Mesenchymal stem cell (in vitro differentiated cells and primary cell): Measurements from ENCODE around the gene ADPRM.

ENCODE experiments used
- DNase-seq: peaks from one replicate; pipeline ENCODE4 v3.0.0-alpha.2; 2013
- H2AFZ ChIP-seq: one replicate; pipeline ENCODE4 v1.6.1; 2013; ENCODE audit warnings: low read depth, mild to moderate bottlenecking, control low read depth, inconsistent platforms, low read length, moderate library complexity
- H2AK5ac ChIP-seq: 2 replicates; pipeline ENCODE4 v1.6.1; 2013; ENCODE audit warnings: low read length, moderate library complexity, mild to moderate bottlenecking, inconsistent platforms; ENCODE audit not compliant: severe bottlenecking
- H2BK120ac ChIP-seq: one replicate; pipeline ENCODE4 v1.6.1; 2013; ENCODE audit warnings: low read depth, mild to moderate bottlenecking, inconsistent platforms, low read length, moderate library complexity
- H2BK12ac ChIP-seq, 2 experiments: one replicate each; pipeline ENCODE4 v1.6.1; 2013; ENCODE audit warnings: inconsistent platforms in 2 of 2, low read length in 2 of 2, mild to moderate bottlenecking in 2 of 2, moderate library complexity in 2 of 2, control low read depth in 1 of 2
- H2BK15ac ChIP-seq: one replicate; pipeline ENCODE4 v1.6.1; 2013; ENCODE audit warnings: mild to moderate bottlenecking, low read depth, inconsistent platforms; ENCODE audit not compliant: poor library complexity, severe bottlenecking
- H2BK5ac ChIP-seq: 2 replicates; pipeline ENCODE4 v1.6.1; 2013; ENCODE audit warnings: low read depth, mild to moderate bottlenecking, low read length, control low read depth, inconsistent platforms; ENCODE audit not compliant: poor library complexity, severe bottlenecking
- H3K14ac ChIP-seq, 2 experiments: one replicate each; pipeline ENCODE4 v1.6.1; 2013; ENCODE audit warnings: inconsistent platforms in 2 of 2, low read length in 2 of 2, control low read depth in 1 of 2, mild to moderate bottlenecking in 1 of 2, moderate library complexity in 1 of 2
- H3K18ac ChIP-seq, 2 experiments: one replicate each; pipeline ENCODE4 v1.6.1; 2013; ENCODE audit warnings: inconsistent platforms in 2 of 2, low read length in 2 of 2, control low read depth in 1 of 2, low read depth in 1 of 2, mild to moderate bottlenecking in 1 of 2
- H3K23ac ChIP-seq, 2 experiments: one replicate each; pipeline ENCODE4 v1.6.1; 2013; ENCODE audit warnings: inconsistent platforms in 2 of 2, low read length in 2 of 2, mild to moderate bottlenecking in 2 of 2, moderate library complexity in 2 of 2, control low read depth in 1 of 2
- H3K27ac ChIP-seq: 2 replicates; pipeline ENCODE4 v1.5.1; 2013; ENCODE audit warnings: mild to moderate bottlenecking, moderate library complexity, low read length, control low read depth, inconsistent platforms; ENCODE audit not compliant: poor library complexity, severe bottlenecking
- H3K27me3 ChIP-seq, 2 experiments: 2 replicates each; pipeline versions ENCODE4 v1.6.1 to v1.7.0; 2013; ENCODE audit warnings: low read length in 2 of 2, mild to moderate bottlenecking in 2 of 2, moderate library complexity in 2 of 2, control low read depth in 1 of 2, inconsistent platforms in 1 of 2; ENCODE audit not compliant: control insufficient read depth in 1 of 2, insufficient read depth in 1 of 2
- H3K36me3 ChIP-seq, 2 experiments: 2 replicates each; pipeline versions ENCODE4 v1.6.1 to v1.7.0; 2013; ENCODE audit warnings: low read length in 2 of 2, control low read depth in 1 of 2, inconsistent platforms in 1 of 2, low read depth in 1 of 2, mild to moderate bottlenecking in 1 of 2; ENCODE audit not compliant: insufficient read depth in 2 of 2, control insufficient read depth in 1 of 2
- H3K4ac ChIP-seq, 2 experiments: one replicate each; pipeline ENCODE4 v1.6.1; 2013; ENCODE audit warnings: inconsistent platforms in 2 of 2, low read length in 2 of 2, mild to moderate bottlenecking in 2 of 2, moderate library complexity in 2 of 2, control low read depth in 1 of 2, low read depth in 1 of 2
- H3K4me1 ChIP-seq: 2 replicates; pipeline ENCODE4 v1.6.1; 2013; ENCODE audit warnings: low read depth, low read length, control low read depth; ENCODE audit not compliant: control insufficient read depth, insufficient read depth
- H3K4me2 ChIP-seq: 2 replicates; pipeline ENCODE4 v1.6.1; 2013; ENCODE audit warnings: low read length, mild to moderate bottlenecking, inconsistent platforms; ENCODE audit not compliant: poor library complexity, severe bottlenecking
- H3K4me3 ChIP-seq, 2 experiments: 2 replicates each; pipeline versions ENCODE4 v1.5.1 to v1.7.0; 2013; ENCODE audit warnings: low read length in 2 of 2, mild to moderate bottlenecking in 2 of 2, control low read depth in 1 of 2, low read depth in 1 of 2; ENCODE audit not compliant: insufficient read depth in 1 of 2
- H3K79me1 ChIP-seq: replicated peaks from 2 replicates; pipeline ENCODE4 v1.6.1; 2013; ENCODE audit warnings: mild to moderate bottlenecking, control low read depth, low read length, inconsistent platforms; ENCODE audit not compliant: poor library complexity, severe bottlenecking
- H3K9ac ChIP-seq: 2 replicates; pipeline ENCODE4 v1.7.0; 2013; ENCODE audit warnings: mild to moderate bottlenecking, low read length, moderate library complexity
- H3K9me3 ChIP-seq: 2 replicates; pipeline ENCODE4 v1.7.0; 2013; ENCODE audit warnings: mild to moderate bottlenecking, low read length; ENCODE audit not compliant: control insufficient read depth
- H4K8ac ChIP-seq: one replicate; pipeline ENCODE4 v1.6.1; 2013; ENCODE audit warnings: inconsistent platforms, mild to moderate bottlenecking, low read length, moderate library complexity
- H4K91ac ChIP-seq: one replicate; pipeline ENCODE4 v1.6.1; 2013; ENCODE audit warnings: mild to moderate bottlenecking, low read length, inconsistent platforms
- WGBS: methylation state at CpG from one replicate; pipeline ENCODE4 v1.1.7; 2013; ENCODE audit warnings: mixed read lengths; 5-methylcytosine and 5-hydroxymethylcytosine counted together

Gene ADPRM

DNA sequence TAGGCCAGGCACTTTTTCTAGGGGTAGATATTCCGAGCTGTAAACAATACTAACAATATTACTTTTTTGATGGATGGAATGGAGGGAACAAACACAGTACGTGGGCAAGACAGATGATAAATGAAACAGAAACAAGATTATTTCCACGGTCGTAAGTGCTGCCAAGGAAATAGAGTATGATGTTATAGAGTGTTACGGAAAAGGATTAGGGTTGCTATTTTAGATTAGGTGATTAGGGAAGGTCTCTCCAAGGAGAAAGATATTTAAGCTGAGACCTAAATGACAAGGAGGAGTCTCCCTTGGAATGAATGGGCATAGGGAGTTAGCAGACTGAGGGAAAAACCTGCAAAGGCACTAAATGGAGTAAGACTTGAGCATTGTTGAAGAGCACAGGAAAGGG, 8.3 kb downstream of the ADPRM start:
- Histone ChIP-seq H3K23ac (no peak overlapping the region), H3K36me3 (peaks cover 14 to 59% of the 10 kb centered on the region in 2 experiments), H2AK5ac (no peak overlapping the region), H3K9ac (no peak overlapping the region), H3K79me1 (peaks cover 28% of the 10 kb centered on the region), H3K27me3 (no peaks in the 10 kb centered on the region), H3K9me3 (no peaks in the 10 kb centered on the region), H3K4ac (no peak overlapping the region), H2BK12ac (no peak overlapping the region), H3K4me3 (no peak overlapping the region), H2AFZ (no peak overlapping the region), H2BK5ac (no peak overlapping the region), H4K8ac (no peak overlapping the region), H3K18ac (no peak overlapping the region), H3K14ac (no peak overlapping the region), H2BK120ac (no peak overlapping the region), H2BK15ac (no peak overlapping the region), H3K4me1 (peaks cover 2% of the 10 kb centered on the region), H3K27ac (no peak overlapping the region), H3K4me2 (no peak overlapping the region), H4K91ac (no peak overlapping the region)
- 94% methylated on average over 5 of the region's 5 CpGs for WGBS
- no peak for DNase-seq

DNA sequence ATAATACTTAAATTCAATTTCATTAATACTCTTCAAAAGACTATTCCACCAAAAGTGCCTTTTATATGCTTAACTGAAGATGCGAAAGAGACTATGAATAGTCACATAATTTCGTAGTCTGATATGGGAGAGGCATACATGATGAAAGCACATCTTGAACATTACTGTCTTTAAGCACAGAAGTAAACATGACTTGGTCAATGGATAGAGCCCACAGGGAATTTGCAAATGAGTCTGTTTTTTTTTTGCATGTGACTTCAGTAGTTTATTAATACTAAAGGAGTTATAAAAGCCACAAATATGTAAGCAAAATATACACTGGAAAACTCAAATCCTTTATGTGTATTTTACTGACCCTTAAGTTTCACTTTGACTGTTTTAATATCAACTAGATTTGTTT, 15.9 kb downstream of the ADPRM start:
- no peak overlapping the region for H2AK5ac ChIP-seq
- H3K36me3 ChIP-seq, result peaks cover 17 to 45% of the 10 kb centered on the region in 2 experiments
- no peak overlapping the region for H3K23ac ChIP-seq
- no peak overlapping the region for H4K91ac ChIP-seq
- no peak overlapping the region for H3K9ac ChIP-seq
- H3K4me3 ChIP-seq, result no peak overlapping the region
- WGBS, result 93% methylated on average over 2 of the region's 2 CpGs
- H2BK12ac ChIP-seq, result no peak overlapping the region
- H3K4me1 ChIP-seq, result no peaks in the 10 kb centered on the region
- H3K4me2 ChIP-seq, result no peak overlapping the region
- no peak overlapping the region for H2BK15ac ChIP-seq
- H4K8ac ChIP-seq, result no peak overlapping the region
- H2AFZ ChIP-seq, result no peak overlapping the region
- no peak overlapping the region for H2BK120ac ChIP-seq
- H3K79me1 ChIP-seq, result peaks cover 16% of the 10 kb centered on the region
- H3K27me3 ChIP-seq, result no peaks in the 10 kb centered on the region
- no peaks in the 10 kb centered on the region for H3K9me3 ChIP-seq
- H3K27ac ChIP-seq, result no peak overlapping the region
- H2BK5ac ChIP-seq, result no peak overlapping the region
- DNase-seq, result peak; percentile 39
- H3K18ac ChIP-seq, result no peak overlapping the region
- no peak overlapping the region for H3K14ac ChIP-seq
- H3K4ac ChIP-seq, result no peak overlapping the region

DNA sequence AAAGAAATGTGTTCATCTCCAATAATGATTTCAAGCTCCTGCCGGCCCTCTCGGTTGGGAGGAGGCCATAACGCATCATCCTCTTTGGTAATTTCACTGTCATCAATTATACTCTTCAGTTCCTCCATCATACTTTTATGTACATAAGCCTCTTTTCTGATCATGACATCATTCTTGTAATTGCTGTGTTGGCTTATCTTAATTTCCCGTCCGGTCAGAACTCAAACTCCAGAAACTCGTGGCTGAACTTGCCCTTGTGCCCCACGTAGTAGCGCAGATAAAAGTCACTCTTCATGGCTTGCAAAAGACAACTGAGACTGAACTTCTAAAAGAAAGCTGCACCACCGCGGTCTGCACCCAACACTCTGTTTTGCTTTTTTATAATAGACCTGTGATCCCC, 18.8 kb downstream of the ADPRM start:
- Histone ChIP-seq H2BK12ac (no peak overlapping the region), H3K14ac (no peak overlapping the region), H3K4ac (no peak overlapping the region), H3K27me3 (no peaks in the 10 kb centered on the region), H2BK15ac (no peak overlapping the region), H3K4me1 (no peaks in the 10 kb centered on the region), H2BK120ac (no peak overlapping the region), H3K18ac (no peak overlapping the region), H3K23ac (no peak overlapping the region), H3K36me3 (peaks cover 9 to 23% of the 10 kb centered on the region in 2 experiments), H3K27ac (no peak overlapping the region), H3K79me1 (peaks cover 3% of the 10 kb centered on the region), H3K9ac (no peak overlapping the region), H3K4me3 (no peak overlapping the region), H4K91ac (no peak overlapping the region), H2AK5ac (no peak overlapping the region), H2BK5ac (no peak overlapping the region), H3K4me2 (no peak overlapping the region), H2AFZ (no peak overlapping the region), H4K8ac (no peak overlapping the region), H3K9me3 (no peaks in the 10 kb centered on the region)
- DNase-seq, result no peak
- 95% methylated on average over 8 of the region's 10 CpGs for WGBS

DNA sequence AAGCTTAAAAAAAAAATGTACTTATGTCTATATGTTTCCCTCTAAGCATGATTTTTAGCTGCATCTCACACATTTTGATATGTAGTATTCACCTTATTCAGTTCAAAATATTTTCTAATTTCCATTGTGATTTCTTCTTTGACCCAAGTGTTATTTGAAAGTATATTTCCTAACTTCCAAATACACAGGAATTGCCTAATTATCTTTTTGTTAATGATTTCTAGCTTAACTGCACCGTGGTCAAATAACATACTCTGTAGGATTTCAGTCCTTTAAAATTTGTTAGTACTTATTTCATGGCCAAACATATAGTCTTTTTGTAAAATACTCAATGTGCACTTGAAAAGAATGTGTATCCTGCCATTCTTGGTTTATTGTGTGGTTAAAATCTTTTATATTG, 21.2 kb downstream of the ADPRM start:
- WGBS, result no CpG with 5 or more reads among the region's 1 CpG
- H3K27me3 ChIP-seq, result no peaks in the 10 kb centered on the region
- H3K23ac ChIP-seq, result no peak overlapping the region
- no peak overlapping the region for H2AFZ ChIP-seq
- H3K27ac ChIP-seq, result no peak overlapping the region
- H4K91ac ChIP-seq, result no peak overlapping the region
- no peak overlapping the region for H2BK15ac ChIP-seq
- no peak overlapping the region for H3K9ac ChIP-seq
- H3K14ac ChIP-seq, result no peak overlapping the region
- H3K79me1 ChIP-seq, result no peaks in the 10 kb centered on the region
- H4K8ac ChIP-seq, result no peak overlapping the region
- no peak overlapping the region for H3K4ac ChIP-seq
- H3K4me1 ChIP-seq, result no peaks in the 10 kb centered on the region
- H3K18ac ChIP-seq, result no peak overlapping the region
- no peaks in the 10 kb centered on the region for H3K9me3 ChIP-seq
- H2BK120ac ChIP-seq, result no peak overlapping the region
- no peak overlapping the region for H3K4me2 ChIP-seq
- H3K36me3 ChIP-seq, result peaks cover 0 to 16% of the 10 kb centered on the region in 2 experiments
- H2BK12ac ChIP-seq, result no peak overlapping the region
- no peak for DNase-seq
- H2AK5ac ChIP-seq, result no peak overlapping the region
- no peak overlapping the region for H3K4me3 ChIP-seq
- H2BK5ac ChIP-seq, result no peak overlapping the region
